Astrocyte of the cerebellum (primary cell): ENCODE data around the gene MLST8.
"Not testable (repeated sequence)": the region's sequence is repeated elsewhere in the genome, so short reads cannot be mapped to it uniquely, and the experiment has no call there.

ENCODE experiments used
- DNase-seq: peaks from one replicate; pipeline ENCODE4 v3.0.0-alpha.2; 2011; ENCODE audit warnings: low read depth
- H3K4me3 ChIP-seq: 2 replicates; pipeline ENCODE4 v1.5.1; 2011; ENCODE audit warnings: mild to moderate bottlenecking, low read depth, low read length, moderate library complexity
- in situ Hi-C: cut with HindIII; loops from 2 replicates; pipeline ENCODE4 v1.10.0; 2017; ENCODE audit warnings: low sequenced_read_pairs
- TF ChIP-seq, protein P1 (sequence below): IDR thresholded peaks from 2 replicates; pipeline ENCODE4 v1.5.1; 2012; ENCODE audit warnings: low read length, low read depth, moderate library complexity, mild to moderate bottlenecking; ENCODE audit errors: missing control alignments

Gene MLST8

DNA sequence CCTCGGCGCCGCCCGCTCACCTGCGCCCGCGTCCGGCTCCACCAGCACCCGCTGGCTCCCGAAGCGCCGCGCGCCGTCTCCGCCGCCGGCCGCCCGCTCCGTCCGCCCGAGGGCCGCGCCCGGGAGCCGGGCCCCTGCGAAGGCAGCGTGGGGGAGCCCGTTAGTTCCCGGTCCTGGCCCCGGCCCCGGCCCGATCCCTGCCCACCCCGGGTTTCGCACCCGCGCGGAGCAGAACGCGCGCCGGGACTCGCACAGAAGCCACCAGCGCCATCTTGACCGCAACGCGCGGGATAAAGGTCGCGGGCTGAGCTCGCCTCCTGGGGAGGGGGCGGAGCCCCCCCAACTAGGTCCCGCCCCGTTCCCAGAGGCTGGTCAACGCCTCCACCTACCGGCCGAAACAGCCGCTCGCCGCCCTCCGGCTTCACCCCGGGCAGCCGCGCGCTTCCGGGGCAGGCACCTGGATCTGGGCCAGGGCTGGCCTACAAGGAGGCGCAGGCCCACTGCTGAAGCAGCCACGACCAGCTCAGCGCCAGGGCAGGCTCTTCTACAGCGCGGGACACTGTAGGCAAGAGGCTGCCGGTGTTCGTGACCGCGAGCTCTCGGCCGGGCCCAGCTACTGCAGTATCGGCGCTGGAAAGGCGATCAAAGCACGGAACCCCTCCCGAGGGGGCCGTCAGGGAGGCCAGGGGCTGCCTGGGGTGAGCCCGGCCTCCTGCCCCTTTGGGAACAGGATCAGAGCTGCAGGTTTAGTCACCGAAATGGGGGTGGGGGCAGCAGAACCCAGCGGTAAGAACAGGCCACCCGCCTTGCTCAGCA lies 46.2 kb downstream of the MLST8 start, which contains the start of gene ECI1:
Gene ECI1 (minus strand): TSS at position 292 of the 816 bp plus-strand sequence. CDS start 21 bp downstream, at position 271.
- peak; percentile 67 for DNase-seq
- in situ Hi-C loops: no loop called here
- TF ChIP-seq, protein P1, sequence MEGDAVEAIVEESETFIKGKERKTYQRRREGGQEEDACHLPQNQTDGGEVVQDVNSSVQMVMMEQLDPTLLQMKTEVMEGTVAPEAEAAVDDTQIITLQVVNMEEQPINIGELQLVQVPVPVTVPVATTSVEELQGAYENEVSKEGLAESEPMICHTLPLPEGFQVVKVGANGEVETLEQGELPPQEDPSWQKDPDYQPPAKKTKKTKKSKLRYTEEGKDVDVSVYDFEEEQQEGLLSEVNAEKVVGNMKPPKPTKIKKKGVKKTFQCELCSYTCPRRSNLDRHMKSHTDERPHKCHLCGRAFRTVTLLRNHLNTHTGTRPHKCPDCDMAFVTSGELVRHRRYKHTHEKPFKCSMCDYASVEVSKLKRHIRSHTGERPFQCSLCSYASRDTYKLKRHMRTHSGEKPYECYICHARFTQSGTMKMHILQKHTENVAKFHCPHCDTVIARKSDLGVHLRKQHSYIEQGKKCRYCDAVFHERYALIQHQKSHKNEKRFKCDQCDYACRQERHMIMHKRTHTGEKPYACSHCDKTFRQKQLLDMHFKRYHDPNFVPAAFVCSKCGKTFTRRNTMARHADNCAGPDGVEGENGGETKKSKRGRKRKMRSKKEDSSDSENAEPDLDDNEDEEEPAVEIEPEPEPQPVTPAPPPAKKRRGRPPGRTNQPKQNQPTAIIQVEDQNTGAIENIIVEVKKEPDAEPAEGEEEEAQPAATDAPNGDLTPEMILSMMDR: peak; percentile 56
- H3K4me3 ChIP-seq: peak within 1 kb of the TSS; percentile 58

DNA sequence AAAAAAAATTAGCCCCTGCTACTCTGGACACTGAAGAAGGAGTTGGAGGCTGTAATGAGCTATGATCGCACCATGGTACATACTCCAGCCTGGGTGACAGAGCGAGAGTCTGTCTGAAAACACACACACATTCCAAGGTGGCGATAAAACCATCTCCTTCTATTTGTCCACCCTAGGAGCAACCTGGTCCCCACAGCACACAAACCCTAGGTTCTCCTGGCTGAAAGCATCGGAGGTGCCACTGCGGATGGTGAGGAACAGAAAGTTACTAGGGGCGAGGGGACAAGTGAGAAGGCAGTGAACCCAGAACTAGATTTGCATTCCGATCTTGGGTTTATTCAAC lies 47.5 kb downstream of the MLST8 start:
- H3K4me3 ChIP-seq: no peak overlapping the region
- in situ Hi-C loops: no loop called here
- TF ChIP-seq, protein P1: no peak
- DNase-seq: no peak

DNA sequence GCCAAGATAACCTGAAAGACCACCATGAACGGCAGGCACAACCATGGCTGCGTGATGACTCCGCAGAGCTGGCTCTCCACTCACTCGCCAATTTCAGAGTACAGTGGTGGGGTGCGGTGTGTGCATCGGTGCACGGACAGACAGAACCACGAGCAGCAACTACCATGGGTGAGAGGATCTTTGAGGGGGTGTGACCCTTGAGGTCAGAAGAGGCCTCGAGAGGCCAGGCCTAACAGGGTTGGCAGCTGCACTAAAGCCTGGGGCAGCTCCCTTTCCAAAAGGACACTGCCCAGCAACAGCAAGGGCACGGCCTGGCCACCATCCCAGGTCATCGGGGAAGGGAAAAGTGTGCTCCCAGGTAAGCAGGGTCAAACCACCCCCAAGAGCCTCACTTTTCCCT lies 48.0 kb downstream of the MLST8 start:
- TF ChIP-seq, protein P1: no peak
- DNase-seq: no peak
- H3K4me3 ChIP-seq: no peak overlapping the region
- in situ Hi-C loops: no loop called here

DNA sequence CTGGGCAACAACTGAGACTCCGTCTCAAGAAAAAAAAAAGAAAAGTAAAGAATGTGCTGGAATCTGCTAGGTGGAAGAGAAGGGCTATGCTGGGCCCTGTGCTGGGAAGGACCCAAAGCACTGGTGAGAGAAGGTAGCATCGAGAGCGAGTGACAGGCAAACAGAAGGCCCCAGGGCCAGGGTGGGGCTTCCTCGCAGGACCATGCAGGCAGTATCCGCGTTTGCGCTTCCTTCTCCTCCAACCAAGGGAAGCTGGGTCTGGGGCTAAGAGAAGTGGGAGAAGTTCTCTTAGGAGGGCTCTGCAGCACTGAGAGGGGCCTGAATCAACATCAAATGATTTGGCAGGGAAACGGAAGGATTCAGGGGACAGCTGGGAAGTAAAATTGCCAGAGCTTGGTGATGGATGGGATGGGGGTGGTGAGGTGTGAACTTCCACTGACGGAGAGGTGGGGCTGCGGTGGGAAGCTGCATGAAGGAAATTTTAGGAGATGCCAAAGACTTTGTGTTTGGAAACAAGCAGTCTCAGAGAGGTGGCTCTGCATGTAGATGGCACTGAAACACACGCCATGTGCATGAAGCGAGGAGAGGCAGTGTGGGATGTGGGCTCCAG lies 51.4 kb downstream of the MLST8 start:
- in situ Hi-C loops: no loop called here
- no peak overlapping the region for H3K4me3 ChIP-seq
- TF ChIP-seq, protein P1: no peak
- no peak for DNase-seq

DNA sequence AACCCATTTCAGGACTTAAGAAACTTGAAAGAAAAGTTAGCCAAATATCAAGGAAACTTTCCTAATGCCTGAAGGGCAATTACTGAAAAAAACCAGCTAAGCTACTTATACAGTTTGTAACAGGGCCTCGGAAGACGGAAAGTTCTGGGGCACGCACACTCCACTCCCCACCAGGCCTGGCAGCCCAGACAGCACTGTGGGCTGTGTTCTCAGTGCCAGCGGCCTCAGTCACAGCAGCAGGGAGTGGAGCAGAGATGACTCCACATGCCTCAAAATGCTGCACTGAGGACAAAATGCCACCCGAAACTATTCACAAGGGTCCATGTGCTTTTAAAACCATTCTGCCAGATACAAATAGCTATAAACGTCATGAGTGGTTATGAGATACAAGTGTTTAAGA lies 52.5 kb downstream of the MLST8 start:
- no peak overlapping the region for H3K4me3 ChIP-seq
- in situ Hi-C loops: no loop called here
- no peak for DNase-seq
- TF ChIP-seq, protein P1: no peak

DNA sequence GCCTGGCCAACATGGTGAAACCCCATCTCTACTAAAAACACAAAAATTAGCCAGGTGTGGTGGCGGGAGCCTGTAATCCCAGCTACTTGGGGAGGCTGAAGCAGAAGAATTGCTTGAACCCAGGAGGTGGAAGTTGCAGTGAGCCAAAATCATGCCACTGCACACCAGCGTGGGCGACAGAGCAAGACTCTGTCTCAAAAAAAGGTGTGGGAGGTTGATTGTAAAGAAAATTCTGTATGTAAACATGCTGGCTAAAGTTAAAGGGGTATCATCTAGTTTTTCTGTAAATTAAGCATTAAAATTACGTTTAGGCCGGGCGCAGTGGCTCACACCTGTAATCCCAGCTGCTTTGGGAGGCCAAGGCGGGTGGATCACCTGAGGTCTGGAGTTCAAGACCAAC lies 53.3 kb downstream of the MLST8 start:
- DNase-seq, H3K4me3 ChIP-seq, in situ Hi-C loops: not testable (repeated sequence)
